HFFc6 (cell line): Measurements from ENCODE around the gene PMIS2. TPM values are rescaled to one million over a fixed set of nuclear protein-coding genes. Genes with fewer than 3 reads are reported as not detected.
"Not testable (repeated sequence)": the region's sequence is repeated elsewhere in the genome, so short reads cannot be mapped to it uniquely, and the experiment has no call there.

Source experiments
- DNase-seq: peaks from one replicate; pipeline ENCODE4 v3.0.0-alpha.2; 2018
- H3K27ac Mint-ChIP-seq: 2 replicates; pipeline ENCODE4 v1.8.0; 2020; ENCODE audit warnings: mild to moderate bottlenecking, mixed read lengths
- H3K27me3 Mint-ChIP-seq: 2 replicates; pipeline ENCODE4 v1.8.0; 2021; ENCODE audit warnings: mild to moderate bottlenecking, moderate library complexity, mixed read lengths; ENCODE audit not compliant: insufficient read depth
- H3K36me3 Mint-ChIP-seq: 2 replicates; pipeline ENCODE4 v1.8.0; 2021; ENCODE audit warnings: low read depth, mixed read lengths
- H3K4me1 Mint-ChIP-seq: 2 replicates; pipeline ENCODE4 v1.8.0; 2020; ENCODE audit warnings: low read depth, mixed read lengths
- H3K4me3 Mint-ChIP-seq: 2 replicates; pipeline ENCODE4 v1.8.0; 2020; ENCODE audit warnings: mild to moderate bottlenecking, moderate library complexity, mixed read lengths
- H3K9me3 Mint-ChIP-seq: 2 replicates; pipeline ENCODE4 v1.8.0; 2020; ENCODE audit warnings: mild to moderate bottlenecking, mixed read lengths
- total RNA-seq, 6 experiments: library from RNA; stranded (reverse); fragmentation: NEBNext Ultra II Directional; extraction: Animal tissue kit (Norgen Biotek cat#: 25700); gene quantifications; 2 replicates in 1 of 6; 3 replicates in 5 of 6; pipeline ENCODE4 v1.2.3, GENCODE V29; 2021
- TF ChIP-seq, protein P1 (sequence below): fragments of 200-600 bp; sonication (generic); IDR thresholded peaks from 2 replicates; pipeline ENCODE4 v1.5.0; 2021; ENCODE audit warnings: antibody characterized with exemption, mild to moderate bottlenecking

Gene PMIS2
- total RNA-seq, 6 experiments from 2014 or later = not detected

DNA sequence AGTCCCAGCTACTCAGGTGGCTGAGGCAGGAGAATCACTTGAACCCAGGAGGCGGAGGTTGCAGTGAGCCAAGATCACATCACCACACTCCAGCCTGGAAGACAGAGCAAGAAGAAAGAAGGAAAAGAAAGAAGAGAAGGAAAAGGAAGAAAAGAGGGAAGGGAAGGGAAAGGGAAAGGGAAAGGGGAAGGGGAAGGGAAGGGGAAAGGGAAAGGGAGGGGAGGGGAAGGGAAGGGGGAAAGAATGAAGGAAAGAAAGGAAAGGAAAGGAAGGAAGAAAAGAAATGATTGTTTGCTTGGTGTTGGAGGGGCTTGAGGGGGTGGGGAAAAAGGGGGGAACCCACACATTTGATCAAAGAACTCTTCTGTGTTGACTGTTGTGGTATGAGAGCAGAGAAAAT is 10.0 kb downstream of the PMIS2 start:
- H3K9me3 Mint-ChIP-seq = no peaks in the 10 kb centered on the region
- H3K27ac Mint-ChIP-seq = no peak overlapping the region
- TF ChIP-seq, protein P1, sequence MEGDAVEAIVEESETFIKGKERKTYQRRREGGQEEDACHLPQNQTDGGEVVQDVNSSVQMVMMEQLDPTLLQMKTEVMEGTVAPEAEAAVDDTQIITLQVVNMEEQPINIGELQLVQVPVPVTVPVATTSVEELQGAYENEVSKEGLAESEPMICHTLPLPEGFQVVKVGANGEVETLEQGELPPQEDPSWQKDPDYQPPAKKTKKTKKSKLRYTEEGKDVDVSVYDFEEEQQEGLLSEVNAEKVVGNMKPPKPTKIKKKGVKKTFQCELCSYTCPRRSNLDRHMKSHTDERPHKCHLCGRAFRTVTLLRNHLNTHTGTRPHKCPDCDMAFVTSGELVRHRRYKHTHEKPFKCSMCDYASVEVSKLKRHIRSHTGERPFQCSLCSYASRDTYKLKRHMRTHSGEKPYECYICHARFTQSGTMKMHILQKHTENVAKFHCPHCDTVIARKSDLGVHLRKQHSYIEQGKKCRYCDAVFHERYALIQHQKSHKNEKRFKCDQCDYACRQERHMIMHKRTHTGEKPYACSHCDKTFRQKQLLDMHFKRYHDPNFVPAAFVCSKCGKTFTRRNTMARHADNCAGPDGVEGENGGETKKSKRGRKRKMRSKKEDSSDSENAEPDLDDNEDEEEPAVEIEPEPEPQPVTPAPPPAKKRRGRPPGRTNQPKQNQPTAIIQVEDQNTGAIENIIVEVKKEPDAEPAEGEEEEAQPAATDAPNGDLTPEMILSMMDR = no peak
- no peak for DNase-seq
- H3K4me1 Mint-ChIP-seq = peaks cover 15% of the 10 kb centered on the region
- H3K4me3 Mint-ChIP-seq = no peak overlapping the region
- peaks cover 8% of the 10 kb centered on the region for H3K27me3 Mint-ChIP-seq
- no peaks in the 10 kb centered on the region; the same call in 1 of the 2 replicates for H3K36me3 Mint-ChIP-seq

DNA sequence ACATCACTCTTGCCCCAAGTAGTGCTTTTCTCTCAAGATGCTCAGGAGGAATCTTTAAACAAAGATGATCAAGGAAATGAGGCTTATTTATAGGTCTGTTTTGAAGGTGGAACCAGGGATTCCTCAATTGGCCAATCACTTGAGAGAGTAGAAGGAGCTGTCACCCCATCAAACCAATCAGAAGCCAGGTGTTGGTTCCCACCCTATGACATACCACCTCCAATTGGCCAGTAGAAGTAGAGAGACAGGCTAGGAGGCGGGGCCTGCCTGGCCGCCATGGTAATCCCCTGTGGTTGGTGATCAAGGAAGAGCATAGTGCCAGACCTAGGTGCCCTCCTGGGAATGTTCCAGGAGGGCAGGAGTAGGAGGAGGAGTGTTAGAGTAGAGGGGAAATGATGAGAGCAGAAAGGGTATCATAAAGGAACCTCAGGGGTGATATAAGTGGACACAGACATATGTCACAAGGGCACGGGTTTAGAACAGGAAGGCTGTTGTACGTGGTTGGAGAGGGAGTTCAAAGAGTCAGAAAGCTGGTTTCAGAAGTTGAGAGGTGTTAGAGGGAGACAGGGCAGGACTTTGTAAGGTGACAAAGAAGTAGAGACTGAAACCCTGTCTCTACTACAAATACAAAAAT is 10.5 kb downstream of the PMIS2 start:
- TF ChIP-seq, protein P1 = no peak
- peaks cover 15% of the 10 kb centered on the region for H3K4me1 Mint-ChIP-seq
- H3K9me3 Mint-ChIP-seq = no peaks in the 10 kb centered on the region
- H3K27ac Mint-ChIP-seq = no peak overlapping the region
- H3K4me3 Mint-ChIP-seq = no peak overlapping the region
- peak; percentile 8 for DNase-seq
- H3K27me3 Mint-ChIP-seq = peaks cover 8% of the 10 kb centered on the region
- H3K36me3 Mint-ChIP-seq = no peaks in the 10 kb centered on the region; the same call in 1 of the 2 replicates

DNA sequence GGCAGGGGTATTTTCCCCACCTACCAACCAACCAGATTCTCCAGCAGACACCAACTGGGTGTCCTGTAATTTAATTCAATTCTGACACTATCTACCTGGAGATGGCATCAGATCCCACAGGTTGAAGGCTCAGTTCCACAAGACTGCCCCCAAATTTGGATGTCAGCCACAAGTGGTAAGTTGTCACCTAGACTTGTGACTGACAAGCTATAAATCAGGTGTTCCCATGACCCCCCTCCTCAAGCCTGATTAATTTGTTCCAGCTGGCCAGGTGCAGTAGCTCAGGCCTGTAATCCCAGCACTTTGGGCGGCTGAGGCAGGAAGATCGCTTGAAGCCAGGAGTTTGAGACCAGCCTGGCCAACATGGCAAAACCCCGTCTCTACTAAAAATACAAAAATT is 16.0 kb downstream of the PMIS2 start:
- no peak for DNase-seq
- Mint-ChIP-seq H3K4me3 (no peak overlapping the region), H3K36me3 (no peaks in the 10 kb centered on the region; the same call in 1 of the 2 replicates), H3K9me3 (peaks cover 4% of the 10 kb centered on the region; the same call in 1 of the 2 replicates), H3K4me1 (peaks cover 23% of the 10 kb centered on the region), H3K27ac (no peak overlapping the region), H3K27me3 (peaks cover 12% of the 10 kb centered on the region)
- TF ChIP-seq, protein P1 = no peak

DNA sequence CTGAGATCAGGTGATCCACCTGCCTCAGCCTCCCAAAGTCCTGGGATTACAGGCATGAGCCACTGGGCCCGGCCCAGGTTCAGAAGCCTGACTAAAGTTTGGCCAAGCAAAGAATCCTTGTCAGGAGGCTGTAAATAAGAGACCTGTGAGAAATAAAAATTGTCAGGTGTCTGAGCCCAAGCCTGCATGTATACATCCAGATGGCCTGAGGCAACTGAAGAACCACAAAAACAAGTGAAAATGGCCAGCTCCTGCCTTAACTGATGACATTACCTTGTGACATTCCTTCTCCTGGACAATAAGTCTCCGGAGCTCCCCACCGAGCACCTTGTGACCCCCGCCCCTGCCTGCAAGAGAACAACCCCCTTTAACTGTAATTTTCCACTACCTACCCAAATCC is 18.5 kb downstream of the PMIS2 start:
- not testable (repeated sequence) for H3K27ac Mint-ChIP-seq, H3K4me1 Mint-ChIP-seq, DNase-seq, H3K36me3 Mint-ChIP-seq, H3K4me3 Mint-ChIP-seq
- Mint-ChIP-seq H3K9me3 (peaks cover 24% of the 10 kb centered on the region), H3K27me3 (peaks cover 23% of the 10 kb centered on the region)

DNA sequence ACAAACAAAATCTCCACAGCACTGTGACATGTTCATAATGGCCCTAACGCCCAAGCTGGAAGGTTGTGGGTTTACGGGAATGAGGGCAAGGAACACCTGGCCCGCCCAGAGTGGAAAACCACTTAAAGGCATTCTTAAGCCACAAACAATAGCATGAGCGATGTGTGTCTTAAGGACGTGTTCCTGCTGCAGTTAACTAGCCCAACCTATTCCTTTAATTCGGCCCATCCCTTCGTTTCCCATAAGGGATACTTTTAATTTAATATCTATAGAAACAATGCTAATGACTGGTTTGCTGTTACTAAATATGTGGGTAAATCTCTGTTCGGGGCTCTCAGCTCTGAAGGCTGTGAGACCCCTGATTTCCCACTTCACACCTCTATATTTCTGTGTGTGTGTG is 21.2 kb downstream of the PMIS2 start:
- not testable (repeated sequence) for H3K4me1 Mint-ChIP-seq, DNase-seq, H3K27ac Mint-ChIP-seq, H3K36me3 Mint-ChIP-seq, H3K4me3 Mint-ChIP-seq
- Mint-ChIP-seq H3K27me3 (peaks cover 12% of the 10 kb centered on the region), H3K9me3 (peaks cover 24% of the 10 kb centered on the region)

DNA sequence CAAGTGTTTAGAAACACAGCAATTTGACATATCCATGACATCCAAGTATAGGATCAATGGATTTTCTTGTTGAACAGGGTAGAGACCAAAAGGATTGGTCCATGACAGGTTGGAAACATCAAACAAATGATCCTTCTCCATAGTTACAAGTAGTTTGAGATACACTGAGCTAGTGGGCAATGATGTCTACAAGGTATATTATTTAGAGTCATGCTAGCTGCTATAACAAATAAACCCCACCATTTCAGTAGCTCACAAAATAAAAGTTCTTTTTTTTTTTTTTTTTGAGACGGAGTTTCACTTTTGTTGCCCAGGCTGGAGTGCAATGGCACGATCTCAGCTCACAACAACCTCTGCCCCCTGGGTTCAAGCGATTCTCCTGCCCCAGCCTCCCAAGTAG is 21.7 kb downstream of the PMIS2 start:
- TF ChIP-seq, protein P1 = no peak
- peaks cover 24% of the 10 kb centered on the region for H3K9me3 Mint-ChIP-seq
- no peak overlapping the region for H3K27ac Mint-ChIP-seq
- H3K36me3 Mint-ChIP-seq = peaks cover 8% of the 10 kb centered on the region
- H3K4me1 Mint-ChIP-seq = peaks cover 8% of the 10 kb centered on the region
- no peak for DNase-seq
- no peak overlapping the region for H3K4me3 Mint-ChIP-seq
- peaks cover 12% of the 10 kb centered on the region for H3K27me3 Mint-ChIP-seq

DNA sequence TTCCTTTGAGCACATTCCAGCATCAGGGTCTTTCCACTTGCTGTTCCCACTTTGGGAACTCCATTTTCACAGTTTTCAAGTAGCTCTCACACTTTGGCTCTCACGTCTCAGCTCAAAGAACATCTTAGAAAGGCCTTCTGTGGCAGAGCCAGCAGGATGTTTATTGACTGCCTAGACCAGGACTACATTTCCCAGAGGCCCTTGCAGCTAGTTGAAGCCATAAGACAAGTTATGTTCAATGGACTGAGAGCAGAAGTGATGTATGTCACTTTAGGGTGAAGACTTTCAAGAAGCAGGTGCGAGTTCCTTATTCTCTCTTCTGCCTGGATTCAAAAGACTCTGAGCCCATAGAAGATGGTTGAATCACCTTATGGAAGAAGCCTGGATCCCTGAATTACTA is 22.3 kb downstream of the PMIS2 start:
- peaks cover 24% of the 10 kb centered on the region for H3K9me3 Mint-ChIP-seq
- H3K4me1 Mint-ChIP-seq = peaks cover 8% of the 10 kb centered on the region
- DNase-seq = no peak
- TF ChIP-seq, protein P1 = no peak
- peaks cover 8% of the 10 kb centered on the region for H3K36me3 Mint-ChIP-seq
- H3K27me3 Mint-ChIP-seq = peaks cover 12% of the 10 kb centered on the region
- no peak overlapping the region for H3K27ac Mint-ChIP-seq
- H3K4me3 Mint-ChIP-seq = no peak overlapping the region
